HG03095 (cell line): ENCODE measurements around the gene EXOC6B.

ENCODE experiments used
- ATAC-seq: cut with Tn5 transposase; IDR thresholded peaks from one replicate; pipeline ENCODE4 v1.9.1; 2021; ENCODE audit warnings: moderate library complexity; ENCODE audit not compliant: unreplicated experiment

EXOC6B gene

GRCh38 chr2:72139874-72140620 is 685.8 kb downstream of the EXOC6B start:
- no peak for ATAC-seq

GRCh38 chr2:72139471-72139873 is 686.4 kb downstream of the EXOC6B start:
- ATAC-seq: no peak

GRCh38 chr2:72138921-72139381 is 686.9 kb downstream of the EXOC6B start:
- ATAC-seq: no peak

DNA sequence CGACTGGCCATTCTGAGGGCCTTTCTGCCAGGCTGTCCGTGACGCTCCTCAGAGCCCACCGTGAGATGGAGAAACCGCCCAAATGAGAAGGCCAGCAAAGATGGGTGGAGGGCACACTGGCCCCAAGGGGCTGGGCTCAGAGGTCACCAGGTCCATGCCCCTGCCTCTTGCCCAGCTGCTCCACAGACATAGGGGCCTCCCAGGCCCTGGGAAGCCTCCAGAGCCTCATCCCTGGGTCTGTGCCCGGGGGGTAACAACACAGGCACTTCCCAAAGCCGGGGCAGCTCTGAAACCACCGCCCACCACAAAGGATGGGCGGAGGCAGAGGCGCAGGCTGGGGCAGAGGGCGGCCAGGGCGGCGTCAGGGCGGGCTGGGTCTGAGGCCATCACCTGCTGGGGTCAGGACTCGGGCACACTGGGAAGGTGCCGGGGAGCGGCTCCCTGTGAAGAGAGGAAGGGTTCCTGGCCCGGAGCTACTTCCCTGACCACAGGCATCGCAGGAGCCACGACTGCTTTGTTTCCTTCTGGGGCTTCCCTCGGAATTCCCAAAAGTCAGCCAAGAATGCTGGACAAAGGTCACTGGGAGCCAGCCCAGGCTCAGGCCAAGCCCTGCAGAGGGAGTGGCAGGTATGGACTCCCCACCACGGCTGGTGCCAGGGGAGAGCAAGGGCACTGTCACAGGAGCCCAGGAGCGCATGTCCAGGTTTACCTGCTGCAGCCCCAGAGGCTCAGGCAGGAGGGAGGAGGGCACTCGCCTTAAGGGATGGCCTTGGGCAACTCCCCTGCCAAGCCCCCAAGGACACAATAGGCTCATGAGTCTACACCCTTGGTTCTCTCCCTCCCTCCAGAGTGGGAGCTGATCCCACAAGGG is 687.6 kb downstream of the EXOC6B start:
- ATAC-seq: no peak

DNA sequence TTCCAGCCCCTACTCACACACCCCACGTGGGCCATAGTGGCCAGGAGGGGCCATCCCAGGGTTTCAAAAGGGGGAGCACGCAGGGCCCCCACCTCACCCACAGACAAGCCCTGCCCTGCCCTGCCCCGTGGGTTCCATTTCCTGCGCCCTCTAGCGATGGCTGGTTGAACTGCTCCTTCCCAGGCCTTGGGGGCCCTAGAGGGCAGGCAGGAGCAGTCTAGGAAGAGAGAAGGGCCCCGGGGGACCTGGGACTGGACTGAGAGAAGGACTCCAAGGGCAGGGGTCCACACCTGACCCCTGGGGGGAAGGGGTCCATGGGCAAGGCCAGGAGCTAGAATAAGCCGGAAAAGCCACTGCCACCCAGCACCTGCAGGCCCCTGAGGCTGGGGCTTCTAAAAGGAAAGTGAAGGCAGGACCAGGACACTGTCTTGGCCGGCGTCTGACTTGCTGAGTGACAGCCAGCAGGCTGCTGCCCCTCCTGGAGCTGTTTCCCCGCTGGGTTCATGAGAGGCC is 688.3 kb downstream of the EXOC6B start:
- ATAC-seq: peak; percentile 88

- ATAC-seq: peak; percentile 8
Observed at GRCh38 chr2:72136933-72137497, 688.8 kb downstream of the EXOC6B start.

DNA sequence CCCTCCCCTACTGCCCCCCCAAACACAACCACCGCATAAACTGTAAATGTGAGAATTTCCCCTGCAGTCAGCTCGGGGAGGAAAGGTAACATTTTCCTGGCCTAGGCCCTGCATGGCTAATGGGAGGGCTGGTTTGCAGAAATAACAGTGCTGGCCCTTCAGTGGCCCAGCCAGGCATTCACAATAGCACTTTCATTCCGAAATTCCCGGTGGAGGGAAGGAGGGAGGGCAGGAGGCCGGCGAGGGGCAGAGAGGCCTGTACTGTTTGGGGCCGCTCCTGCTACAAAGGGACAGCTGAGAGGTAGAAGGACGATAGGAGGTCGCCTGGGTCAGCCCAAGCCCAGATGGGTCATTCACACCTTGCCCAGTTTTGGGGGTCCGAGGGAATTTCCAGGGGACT is 689.5 kb downstream of the EXOC6B start:
- no peak for ATAC-seq

DNA sequence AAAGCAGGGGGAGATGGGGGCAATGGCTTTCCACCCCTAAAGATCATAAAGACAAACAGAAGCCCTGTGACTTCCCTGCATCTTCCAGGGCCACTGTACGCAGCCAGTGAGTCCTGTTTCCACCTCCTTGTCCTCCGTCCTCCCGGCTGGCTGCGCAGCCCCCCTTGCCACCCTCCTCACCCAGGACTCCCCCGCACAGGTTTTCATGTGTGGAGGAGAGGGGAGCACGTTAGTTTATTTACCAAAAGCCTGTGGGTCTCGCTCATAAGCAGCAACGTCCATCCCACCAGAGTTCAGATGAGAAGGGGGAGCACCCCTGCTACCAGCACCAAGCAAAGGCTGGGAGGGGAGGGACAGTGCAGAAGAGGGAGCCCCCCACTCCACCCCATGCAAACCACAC is 689.9 kb downstream of the EXOC6B start:
- ATAC-seq: no peak

- ATAC-seq: no peak
Observed at GRCh38 chr2:72134997-72135800, 690.6 kb downstream of the EXOC6B start.

DNA sequence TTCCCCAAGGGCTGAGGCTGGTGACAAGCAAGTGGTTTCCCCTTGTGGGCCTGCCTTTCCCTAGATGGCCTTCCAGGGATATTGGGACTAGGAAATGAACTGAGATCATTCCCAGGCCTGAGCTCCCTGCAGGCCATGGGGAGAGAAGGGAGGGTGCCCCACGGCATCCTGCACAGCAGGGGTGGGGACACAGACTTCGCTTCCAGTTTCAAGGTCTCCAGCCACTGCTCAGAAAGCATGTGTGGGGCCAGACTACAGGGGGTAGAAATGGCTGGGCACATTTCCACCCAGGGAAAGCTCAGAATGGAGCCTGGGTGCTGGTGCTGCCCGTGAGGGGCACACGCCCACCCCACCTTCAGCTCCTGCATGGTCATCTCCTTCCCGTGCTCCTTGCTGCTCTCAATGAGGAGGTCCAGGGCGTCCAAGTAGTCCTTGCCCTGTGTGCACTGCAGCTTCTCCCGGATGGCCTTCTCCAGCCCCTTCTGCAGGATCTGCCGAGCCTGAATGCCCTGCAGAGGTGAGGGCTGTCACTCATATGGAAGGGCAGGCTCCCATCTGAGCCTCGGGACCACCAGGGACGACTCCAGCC is 691.3 kb downstream of the EXOC6B start:
- ATAC-seq: no peak

GRCh38 chr2:72133721-72134407 is 692.0 kb downstream of the EXOC6B start:
- ATAC-seq: no peak

GRCh38 chr2:72132981-72133720 is 692.7 kb downstream of the EXOC6B start:
- ATAC-seq: no peak

DNA sequence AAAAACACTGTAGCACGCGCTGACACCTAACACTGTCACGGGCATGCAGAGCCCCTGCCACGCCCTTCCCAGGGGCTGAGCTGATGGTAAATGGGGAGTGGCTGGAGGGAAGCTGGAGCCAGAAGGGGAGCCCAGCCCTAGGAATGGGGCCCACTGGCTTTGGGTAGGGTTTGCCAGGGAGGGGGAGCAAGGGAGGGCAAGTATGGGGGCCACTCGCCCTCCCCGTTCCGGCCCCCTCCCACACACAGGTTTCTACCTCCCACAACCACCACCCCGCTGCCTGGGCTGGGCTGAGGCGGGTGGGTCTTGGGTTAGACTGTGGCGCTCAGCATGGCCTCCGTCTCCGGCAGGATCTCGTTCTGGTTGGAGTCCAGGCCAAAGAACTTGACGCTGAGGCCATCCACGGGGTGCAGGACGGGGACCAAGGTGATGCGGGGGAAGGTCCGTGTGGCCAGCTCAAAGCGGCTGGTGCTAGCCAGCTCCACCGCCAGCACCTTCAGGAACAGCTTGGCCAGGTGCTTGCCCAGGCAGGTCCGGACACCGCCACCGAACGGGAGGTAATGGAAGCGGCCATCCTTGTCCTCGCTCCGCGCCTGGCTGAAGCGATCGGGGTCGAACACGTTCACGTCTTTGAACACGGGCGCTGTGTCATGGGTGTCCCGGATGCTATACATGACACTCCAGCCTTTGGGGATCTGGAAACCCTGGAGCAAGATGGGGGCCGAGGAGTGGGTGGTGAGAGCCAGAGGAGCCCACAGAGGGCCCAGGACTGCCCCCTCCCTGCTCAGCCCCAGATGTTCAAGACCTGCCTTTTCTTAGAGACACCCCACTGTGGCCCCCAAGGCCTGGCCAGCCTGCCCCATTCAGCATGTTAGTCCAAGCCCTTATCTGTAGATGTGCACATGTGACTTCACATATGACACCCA is 693.7 kb downstream of the EXOC6B start:
- no peak for ATAC-seq

GRCh38 chr2:72131371-72131891 is 694.4 kb downstream of the EXOC6B start:
- ATAC-seq: no peak

- ATAC-seq: no peak
Observed at GRCh38 chr2:72130659-72131360, 695.0 kb downstream of the EXOC6B start.

GRCh38 chr2:72129681-72130340 is 696.0 kb downstream of the EXOC6B start:
- no peak for ATAC-seq

DNA sequence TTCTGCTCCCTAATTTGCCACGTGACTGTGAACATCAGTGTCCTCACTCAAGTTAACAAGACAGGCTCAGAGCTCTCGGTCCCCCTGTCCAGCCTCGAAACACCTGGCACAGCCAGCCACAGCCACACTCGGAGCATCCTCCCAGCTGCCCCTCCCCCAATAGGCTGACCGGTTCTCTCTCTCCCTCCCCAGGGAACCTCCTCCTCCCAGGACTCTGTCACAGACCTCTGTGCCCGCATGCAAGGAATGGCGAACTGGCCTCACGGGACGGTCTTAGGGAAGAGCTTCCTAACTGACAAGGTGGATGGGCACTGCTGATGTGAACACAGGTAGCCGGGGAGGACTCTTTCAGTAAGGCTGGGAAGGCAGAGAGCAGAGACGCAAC is 697.0 kb downstream of the EXOC6B start:
- ATAC-seq: no peak
